HG03139 (cell line): ENCODE measurements around the gene PDGFA.
"Not testable (repeated sequence)": the region's sequence is repeated elsewhere in the genome, so short reads cannot be mapped to it uniquely, and the experiment has no call there.

Source experiments
- ATAC-seq: cut with Tn5 transposase; IDR thresholded peaks from one replicate; pipeline ENCODE4 v1.9.1; 2021; ENCODE audit not compliant: unreplicated experiment

The PDGFA gene

GRCh38 chr7:552151-552867 lies 32.7 kb upstream of the PDGFA start:
- not testable (repeated sequence) for ATAC-seq

DNA sequence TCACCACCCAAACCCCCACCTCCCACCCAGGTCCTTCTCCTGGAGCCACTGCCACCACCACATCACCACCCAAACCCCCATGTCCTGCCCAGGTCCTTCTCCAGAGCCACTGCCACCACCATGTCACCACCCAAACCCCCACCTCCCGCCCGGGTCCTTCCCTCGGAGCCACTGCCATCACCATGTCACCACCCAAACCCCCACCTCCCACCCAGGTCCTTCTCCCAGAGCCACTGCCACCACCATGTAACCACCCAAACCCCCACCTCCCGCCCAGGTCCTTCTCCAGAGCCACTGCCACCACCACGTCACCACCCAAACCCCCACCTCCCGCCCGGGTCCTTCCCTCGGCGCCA lies 31.9 kb upstream of the PDGFA start:
- not testable (repeated sequence) for ATAC-seq

DNA sequence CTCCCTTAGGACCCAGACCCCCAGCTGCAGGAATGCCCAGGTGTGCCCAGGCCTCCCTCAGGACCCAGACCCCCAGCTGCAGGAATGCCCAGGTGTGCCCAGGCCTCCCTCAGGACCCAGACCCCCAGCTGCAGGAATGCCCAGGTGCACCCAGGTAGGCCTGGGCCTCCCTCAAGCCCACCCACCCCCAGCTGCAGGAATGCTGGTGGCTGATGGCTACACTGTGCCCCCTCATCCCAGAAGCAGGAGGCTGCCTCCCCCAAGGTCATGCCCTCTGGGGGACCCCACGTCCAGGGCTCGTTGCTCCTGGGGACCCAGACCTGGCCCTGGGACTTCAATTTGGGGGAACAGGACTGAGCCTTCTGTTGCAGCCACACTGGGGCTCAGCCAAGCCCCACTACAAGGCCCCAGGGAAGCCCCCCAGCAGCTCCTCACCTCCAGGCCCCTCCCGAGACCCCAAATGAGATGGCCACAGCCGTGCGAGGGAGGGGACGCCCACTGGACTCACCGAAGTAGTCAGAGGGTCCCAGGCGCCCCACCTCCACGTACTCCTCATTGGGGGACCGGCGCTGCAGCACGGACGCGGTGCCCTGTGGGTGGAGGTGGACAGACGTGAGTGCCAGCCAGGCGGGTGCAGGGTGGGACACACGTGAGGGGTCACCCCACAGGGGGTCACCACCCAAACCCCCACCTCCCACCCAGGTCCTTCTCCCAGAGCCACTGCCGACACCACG lies 31.4 kb upstream of the PDGFA start:
- no peak for ATAC-seq

DNA sequence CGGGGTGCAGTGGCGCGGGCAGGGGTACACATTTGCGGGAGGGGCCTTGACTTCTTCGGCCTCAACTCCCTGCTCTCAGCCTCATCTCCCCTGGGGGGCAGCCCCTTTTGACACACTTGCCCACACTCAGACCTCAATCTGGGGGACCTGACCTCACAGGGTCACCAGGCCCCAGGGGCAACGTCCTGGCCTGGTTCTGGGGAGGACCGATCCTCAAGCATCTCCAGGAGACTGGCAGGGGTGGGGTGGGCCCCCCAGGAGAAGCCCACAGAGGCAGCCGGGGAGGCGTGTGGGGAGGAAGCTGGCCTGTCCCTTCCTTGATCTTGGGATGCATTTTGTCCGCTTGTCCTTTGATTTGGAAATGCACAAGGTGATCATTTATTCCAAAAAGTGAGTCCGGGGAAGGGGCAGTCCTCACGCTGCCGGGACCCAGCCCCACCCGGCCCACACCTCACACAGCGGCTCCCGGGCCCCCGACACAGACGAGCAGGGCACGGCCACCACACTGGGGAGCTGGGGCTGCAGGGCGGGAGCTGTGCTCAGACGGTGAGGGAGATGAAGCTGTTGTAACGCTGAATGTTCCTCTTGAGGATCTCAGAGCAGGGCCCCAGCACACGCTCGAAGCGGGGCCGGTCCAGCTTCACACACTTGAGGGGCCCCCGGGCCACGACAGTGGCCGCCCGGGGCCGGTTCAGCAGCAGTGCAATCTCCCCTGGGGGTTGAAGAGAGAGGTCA lies 30.4 kb upstream of the PDGFA start:
- ATAC-seq, result no peak

DNA sequence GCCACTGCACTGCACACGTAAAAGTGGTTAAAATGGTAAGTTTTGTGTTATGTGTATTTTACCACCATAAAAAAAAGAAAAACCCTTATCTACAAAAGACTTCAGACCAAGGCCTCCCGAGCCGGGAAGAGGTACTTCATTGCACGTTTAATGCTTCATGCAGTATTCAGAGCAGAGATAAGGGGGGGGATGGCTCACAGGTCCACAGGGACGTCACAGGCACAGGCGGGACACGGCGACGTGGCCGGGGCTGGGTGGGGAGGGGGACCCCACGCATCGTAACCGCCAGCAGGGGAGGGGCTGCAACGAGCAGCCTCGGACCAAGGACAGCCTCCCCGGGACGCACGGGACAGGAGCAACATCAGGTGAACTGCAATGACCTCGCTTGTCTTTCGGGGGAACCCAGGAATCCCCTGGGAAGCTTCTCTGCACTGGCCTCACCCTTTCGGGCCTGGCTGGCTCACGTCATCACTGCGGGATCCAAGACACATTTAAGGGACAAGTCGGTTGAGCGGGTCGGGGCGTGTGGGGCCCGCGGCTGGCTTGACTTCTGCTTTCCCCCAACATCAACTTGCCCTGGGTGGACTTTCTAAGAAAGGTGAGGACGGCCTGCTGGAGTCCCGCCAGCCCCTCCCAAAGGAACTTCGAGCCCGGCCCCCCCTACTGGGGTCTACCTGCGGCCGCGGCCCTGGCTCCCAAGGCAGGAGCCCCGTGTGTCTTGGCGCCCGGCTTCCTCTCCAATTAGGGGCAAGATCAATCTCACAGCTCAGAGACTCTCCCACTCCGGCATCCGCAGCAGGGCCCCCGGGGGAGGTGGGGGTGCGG lies 29.6 kb upstream of the PDGFA start:
- ATAC-seq, result no peak

DNA sequence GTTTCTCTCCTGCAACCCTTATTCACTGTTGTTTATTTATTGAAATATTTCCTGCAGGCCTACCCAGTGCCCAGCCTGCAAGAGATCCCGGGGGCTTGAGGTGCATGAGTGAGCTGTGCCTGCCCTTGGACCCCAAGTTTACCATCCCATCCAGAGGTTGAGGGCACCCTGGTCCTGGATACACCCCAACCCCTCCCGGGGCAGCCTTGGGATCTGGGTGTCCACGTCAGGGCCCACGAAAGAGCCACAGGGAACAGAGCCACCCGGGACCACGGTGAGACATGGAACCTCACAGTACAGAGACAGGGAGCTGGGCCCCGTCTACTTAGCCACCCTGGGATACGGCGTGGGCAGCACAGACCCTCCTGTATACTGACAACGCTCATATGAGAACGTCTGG lies 28.8 kb upstream of the PDGFA start:
- ATAC-seq, result no peak

DNA sequence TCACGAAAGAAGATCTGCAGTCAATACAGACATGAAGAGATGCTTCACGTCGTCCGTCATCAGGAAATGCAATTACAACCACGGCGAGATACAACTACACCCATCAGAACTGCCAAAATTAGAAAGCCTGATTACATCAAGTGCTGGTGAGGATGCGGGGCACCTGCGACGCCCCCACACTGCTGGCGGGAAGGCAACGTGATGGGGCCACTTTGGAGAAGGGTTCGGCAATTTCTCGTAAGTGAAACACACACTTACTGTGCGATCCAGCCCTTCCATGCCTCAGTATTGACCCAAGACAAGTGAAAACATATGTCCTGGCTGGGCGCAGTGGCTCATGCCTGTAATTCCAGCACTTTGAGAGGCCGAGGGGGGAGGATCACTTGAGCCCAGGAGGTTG lies 25.8 kb upstream of the PDGFA start:
- ATAC-seq, result no peak

DNA sequence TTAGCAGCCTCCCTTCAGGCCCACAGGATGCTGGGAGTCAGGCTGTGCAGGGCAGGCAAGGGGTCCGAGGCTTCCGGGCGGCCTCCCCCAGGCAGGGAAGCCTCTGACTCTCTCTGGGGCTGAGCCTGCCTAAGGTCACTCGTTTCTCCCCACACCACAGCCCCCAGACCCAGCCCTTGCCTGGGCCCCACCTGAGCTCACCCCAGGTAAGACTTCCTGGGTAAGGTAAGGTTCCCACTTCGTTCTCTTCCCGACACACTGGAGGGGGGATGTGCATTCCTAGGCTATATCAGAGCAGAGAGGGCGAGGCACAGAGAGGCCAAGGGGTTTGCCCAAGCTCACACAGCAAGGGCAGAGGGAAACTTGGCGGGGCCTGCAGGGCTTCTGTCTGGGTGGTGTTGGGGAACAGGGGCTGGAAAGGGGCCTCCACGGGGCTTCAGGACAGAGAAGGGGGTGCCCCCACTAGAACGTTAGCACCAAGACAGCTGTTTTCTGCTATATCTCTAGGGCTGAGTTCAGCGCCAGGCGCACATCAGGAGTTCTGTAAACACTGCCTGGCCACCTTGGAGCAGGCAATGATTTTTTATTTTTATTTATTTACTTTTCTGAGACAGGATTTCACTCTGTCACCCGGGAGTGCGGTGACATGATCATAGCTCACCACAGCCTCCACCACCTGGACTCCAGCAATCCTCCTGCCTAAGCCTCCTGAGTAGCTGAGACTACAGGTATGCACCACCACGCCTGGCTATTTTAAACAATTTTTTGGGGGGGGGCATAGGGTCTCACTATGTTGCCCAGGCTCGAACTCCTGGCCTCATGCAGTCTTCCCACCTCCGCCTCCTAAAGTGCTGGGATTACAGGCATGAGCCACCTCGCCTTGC lies 24.9 kb upstream of the PDGFA start:
- ATAC-seq, result no peak

DNA sequence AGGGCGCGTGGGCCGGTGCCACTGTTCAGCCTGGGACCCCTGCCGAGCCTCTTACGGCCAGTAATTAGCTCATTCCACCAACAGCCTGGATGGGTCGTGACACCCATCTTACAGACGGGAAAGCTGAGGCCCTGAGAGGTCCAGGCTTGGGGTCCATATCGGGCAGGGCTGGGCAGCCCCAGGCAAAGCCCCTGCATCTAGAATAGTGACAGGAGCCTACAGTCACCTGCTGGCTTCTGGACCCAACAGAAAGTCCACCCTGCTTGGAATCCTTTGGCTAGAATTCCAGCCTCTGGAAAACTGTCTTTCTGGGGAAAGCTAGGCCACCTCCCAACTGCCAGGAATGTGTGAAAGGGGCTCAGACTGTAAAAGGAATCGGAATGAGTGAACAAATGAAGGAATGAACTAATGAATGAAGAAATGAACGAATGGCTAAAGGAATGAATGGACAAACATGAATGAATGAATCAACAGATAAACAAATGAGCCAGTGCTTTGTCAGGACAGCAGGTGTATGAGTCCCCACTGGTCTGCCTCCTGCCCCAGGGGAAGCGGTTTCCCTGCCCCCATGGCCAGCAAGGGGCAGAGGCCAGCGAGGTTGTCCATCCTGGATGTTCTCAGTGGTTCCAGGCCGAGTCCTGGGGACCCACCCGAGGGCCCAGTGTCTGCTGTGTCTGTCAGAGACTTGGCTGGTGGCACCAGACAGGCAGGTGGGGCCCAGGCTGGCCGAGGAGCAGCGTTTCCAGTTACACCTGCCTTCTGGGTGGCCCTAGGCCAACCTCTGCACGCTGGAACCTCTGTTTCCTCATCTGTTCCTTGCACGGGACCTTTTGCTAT lies 24.1 kb upstream of the PDGFA start:
- no peak for ATAC-seq

DNA sequence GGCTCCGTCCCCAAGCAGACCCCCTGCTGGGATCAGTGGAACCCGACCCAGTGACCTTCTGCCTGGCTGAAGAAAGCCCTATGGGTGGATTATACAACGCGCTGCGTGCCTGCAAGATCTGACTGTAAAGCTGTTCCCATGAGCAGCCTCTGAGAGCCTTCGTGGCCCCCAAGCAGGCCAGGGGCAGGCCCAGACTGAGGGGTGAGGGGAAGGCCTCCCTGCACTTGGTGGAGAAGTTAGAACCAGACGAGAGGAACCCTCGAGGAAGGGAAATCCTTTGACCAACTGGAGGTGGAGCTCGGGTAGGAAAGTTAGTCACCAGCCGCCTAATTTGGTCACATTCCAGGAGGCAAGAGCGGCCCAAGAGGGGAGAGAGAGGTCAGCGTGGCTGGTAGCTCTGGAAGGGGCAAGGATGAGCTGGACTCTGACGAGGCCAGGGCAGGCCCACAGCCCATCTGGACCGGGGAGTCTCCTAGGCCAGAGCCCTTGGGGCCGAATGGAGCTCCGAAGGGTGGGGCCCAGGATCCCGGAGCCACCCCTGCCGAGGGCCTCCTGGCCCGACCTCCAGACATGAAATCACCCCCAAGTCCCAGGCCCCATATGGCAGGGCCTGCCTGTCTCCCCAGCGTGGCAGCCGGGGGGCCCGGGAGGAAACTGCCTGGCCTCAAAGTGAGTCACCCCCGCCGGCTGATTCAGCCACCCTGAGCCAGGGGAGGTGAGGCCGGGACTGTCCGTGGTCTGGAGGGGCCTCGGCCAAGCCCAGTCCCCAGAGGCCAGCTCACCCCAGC lies 23.3 kb upstream of the PDGFA start:
- ATAC-seq, result no peak

GRCh38 chr7:542131-542712 lies 22.6 kb upstream of the PDGFA start:
- ATAC-seq, result no peak

GRCh38 chr7:541661-542060 lies 22.0 kb upstream of the PDGFA start:
- no peak for ATAC-seq

GRCh38 chr7:540997-541396 lies 21.4 kb upstream of the PDGFA start:
- ATAC-seq, result no peak

DNA sequence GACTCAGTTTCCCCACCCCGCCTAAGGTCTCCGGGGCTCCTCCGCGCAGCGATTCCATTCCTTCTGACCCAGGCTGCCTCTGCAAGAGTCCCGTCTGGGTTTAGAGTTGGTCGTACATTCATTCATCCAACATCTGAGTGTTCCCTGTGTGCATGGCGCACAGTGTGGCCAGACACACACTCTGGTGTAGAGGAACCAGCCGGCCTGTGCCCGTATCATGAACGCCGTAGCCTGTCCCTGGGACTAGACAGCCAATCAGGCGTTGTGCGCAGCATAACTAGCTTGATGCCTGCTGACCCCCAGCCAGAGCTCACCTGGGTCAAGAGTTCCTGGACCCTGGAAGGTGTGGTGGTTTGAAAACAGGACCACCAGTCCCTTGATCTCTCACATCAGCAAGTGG lies 20.9 kb upstream of the PDGFA start:
- no peak for ATAC-seq

GRCh38 chr7:539731-540411 lies 20.2 kb upstream of the PDGFA start:
- no peak for ATAC-seq

- ATAC-seq, result no peak
These were observed 19.4 kb upstream of the PDGFA start for GRCh38 chr7:538764-539685.
